Measurements from ENCODE around the gene NMRK2.
A peak's percentile ranks its signal among the peaks of the same experiment; 100 is the strongest.
"Not testable (repeated sequence)": the region's sequence is repeated elsewhere in the genome, so short reads cannot be mapped to it uniquely, and the experiment has no call there.

Gene NMRK2

DNA sequence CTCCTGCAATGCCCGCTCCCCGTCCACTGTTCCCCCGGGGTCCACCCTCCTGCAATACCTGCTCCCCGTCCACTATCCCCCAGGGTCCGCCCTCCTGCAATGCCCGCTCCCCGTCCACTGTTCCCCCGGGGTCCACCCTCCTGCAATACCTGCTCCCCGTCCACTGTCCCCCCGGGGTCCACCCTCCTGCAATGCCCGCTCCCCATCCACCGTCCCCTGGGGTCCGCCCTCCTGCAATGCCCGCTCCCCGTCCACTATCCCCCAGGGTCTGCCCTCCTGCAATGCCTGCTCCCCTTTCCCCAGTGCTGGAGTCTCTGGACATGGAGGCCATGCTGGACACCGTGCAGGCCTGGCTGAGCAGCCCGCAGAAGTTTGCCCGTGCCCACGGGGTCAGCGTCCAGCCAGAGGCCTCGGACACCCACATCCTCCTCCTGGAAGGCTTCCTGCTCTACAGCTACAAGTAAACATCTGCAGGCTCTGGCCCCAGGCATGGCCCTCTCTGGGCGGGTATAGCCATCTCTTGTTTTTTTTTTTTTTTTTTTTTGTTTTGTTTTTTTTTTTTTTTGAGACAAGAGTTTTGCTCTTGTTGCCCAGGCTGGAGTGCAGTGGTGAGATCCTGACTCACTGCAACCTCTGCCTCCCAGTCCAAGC, 5.6 kb downstream of the NMRK2 start:
- DNase-seq = not testable (repeated sequence)

DNA sequence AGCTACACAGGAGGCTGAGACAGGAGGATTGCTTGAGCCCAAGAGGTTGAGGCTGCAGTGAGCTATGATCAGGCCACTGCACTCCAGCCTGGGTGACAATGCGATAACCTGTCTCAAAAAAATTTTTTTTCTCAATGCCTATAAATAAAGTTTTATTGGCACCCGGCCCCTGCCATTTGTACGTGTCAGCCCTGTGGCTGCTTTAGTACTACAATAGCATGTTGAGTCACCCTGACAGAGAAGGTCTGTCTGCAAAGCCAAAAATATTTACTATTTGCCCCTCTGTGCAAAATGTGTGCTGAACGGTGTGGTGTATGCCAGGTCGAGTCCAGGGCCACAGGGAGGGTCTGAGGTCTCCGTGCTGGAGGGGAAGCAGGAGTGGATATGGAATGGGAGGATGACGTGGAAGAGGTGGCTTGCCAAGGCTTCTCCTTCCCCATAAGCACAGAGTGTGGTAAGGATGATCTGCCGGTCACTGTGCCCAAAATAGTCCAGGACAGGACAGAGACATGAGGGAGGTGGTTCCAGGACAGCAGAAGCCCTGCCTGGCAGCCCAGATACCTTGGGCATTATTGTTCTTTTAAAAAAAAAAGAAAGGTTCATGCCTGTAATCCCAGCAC, 10.0 kb downstream of the NMRK2 start:
- no peak for DNase-seq

DNA sequence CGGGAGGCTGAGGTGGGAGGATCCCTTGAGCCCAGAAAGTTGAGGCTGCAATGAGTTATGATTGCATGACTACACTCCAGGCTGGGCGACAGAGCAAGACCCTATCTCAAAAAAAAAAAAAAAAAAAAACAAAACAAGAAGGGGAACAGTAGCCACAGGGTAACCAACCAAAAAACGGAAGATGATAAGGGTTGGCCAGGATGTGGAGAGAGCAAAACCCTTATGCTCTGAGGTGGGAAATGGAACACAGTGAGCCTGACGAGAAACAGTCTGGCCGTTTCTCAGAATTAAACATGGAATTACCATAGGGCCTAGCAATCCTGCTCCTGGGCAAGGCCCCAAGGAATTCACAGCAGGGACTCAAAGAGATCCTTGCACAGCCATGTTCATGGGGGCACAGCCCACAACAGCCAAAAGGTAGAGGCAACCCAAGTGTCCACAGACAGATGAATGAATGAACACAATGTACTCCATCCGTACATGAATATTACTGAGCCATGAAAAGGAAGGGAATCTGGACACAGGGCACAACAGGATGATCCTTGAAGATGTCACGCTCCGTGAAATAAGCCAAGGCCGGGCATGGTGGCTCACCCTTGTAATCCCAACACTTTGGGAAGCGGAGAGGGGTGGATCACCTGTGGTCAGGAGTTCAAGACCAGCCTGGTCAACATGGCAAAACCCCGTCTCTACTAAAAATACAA, 11.3 kb downstream of the NMRK2 start:
- no peak for DNase-seq

DNA sequence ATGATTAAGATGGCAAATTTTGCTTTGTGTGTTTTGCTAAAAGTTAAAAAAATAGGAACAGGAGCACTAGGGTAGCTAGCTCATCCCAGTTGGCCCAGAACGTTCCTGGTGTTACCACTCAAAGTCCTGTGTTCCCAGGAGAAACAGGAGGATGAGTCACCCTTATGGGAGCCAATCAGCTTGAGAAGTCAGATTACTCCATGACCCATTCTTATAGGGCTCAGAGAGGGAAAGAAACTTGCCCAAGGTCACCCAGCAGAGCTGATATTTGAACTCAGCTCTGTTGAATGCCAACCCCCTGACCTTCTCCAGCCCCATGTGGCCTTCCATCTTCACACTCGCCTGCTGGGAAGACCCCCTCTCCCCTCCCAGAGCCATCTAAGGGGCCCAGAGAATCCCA, 13.0 kb downstream of the NMRK2 start:
- no peak for DNase-seq

DNA sequence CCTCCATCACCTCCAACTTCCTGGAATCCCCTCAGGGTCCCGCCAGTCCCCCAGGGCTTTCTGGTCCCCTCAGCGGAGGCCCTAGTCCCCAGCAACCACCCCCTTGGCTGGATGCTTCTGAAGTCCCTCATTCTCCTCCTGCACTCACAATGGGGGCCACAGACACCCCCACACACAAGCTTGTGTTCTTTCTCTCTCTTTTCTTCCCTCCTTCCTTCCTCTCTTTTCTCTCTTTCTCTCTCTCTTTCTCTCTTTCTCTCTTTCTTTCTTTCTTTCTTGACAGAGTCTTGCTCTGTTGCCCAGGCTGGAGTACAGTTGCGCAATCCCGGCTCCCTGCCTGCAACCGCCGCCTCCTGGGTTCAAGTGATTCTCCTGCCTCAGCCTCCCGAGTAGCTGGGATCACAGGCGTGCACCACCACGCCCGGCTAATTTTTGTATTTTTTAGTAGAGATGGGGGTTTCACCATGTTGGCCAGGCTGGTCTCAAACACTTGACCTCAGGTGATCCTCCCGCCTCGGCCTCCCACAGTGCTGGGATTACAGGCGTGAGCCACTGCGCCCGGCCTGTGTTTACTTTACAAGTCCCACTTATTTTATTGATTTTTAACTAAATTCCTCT, 14.6 kb downstream of the NMRK2 start:
- not testable (repeated sequence) for DNase-seq

DNA sequence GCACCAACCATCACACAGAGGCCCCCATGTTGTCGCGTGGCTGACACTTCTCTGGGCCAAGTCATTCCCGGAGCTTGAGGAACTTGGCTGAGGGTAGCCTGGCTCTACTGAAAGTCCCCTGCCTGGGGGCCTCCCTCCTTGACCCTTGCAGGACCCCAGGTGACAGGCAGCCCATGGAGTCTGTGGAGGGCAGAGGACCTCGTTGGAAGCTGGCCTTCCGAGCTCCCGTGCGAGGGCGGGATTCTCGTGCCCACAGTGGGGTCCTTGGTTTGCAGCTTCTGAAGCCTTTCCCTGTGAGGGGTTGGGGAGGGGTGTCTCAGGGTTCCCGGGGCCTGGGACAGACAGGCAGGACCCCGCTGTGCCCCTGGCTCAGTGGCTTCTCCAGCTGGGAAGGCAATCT, 16.4 kb downstream of the NMRK2 start:
- DNase-seq = no peak

DNA sequence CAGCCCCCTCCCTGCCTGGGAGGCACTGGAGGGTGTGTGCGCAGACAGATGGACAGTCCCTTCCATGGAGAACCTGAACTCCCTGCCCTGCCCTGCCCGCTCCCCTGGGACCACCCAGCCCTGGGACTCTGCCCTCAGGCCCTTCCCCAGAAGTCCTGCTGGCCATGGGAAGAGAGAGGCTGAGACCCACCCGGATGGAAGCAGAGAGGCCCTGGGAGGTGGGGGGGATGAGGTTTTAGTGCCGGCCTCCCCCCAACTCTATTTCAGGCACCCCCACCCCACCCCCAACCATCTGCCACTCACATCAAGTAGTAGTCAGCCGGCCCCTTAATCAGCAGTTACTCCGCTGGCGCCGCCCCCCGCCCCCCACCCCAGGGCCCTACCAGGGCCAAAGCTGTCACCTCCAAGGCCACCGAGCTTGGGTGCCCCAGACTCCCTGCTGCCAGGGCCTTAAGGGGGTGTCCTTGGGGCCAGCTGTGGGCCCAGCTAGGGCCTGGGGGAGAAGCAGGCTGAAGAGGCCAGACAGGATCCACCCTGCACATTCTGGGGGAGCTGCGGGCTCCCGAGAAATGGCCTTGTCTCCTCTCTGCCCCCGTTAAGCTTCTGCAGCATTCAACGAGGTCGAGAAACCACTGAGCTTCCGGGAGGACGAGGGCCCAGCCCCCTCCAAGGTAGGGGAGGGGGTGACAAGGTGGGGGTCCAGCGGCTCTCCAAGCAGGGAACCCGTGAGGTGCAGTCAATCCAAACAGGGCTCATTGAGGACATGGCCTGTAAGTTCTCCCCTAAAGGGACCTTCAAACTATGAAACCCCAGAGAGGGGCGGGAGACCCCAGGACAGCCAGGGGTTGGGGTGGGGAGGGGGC, 17.4 kb downstream of the NMRK2 start:
- peak; percentile 59 to 83 for DNase-seq

DNA sequence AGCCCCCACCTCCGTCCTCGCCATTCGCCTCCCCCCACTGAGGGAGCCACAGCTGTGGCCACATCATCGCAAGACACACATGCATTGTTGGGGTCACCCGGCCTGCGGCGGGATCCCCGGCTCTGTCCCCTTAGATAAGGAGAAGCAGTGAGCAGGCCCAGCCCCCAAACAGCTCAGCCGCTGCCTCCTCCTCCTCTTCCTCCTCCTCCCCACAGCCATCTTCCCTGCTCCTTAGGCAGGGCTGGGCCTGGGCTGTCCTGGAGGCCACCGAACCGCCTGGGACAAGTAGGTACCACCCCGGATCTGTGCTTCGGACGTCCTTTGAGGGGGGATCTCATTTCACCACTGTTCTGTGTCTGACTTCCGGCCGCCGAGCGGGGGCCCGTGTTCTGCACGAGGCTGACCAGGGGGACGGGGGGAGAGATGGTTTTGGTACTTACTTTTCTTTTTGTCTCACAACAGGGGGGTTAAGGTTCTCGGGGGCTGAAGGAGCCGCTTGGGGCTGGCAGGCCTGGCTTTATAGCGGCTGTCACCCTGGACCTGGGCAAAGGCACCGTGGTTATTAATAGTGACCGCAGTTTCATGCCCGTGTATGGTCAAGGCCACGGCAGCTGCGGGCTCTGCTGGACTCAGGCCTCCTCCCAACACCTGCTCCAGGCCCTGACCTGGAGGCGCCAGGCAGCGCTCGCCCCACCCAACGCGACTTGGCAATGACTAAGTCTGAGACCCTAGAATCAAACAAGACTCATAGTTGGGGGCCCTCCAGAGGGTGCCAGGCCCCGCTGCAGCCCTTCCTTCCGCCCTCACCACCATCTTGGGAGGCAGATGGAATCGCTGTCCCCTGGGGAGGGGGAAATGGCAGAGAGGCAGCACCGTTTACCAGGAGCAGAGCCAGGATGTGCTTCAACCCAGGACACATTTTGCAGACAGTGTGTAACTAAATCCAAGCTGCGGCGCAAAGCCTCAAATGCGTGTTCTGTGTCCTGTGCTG, 18.3 kb downstream of the NMRK2 start:
- DNase-seq = peak in 1 of 2 experiments; percentile 41

DNA sequence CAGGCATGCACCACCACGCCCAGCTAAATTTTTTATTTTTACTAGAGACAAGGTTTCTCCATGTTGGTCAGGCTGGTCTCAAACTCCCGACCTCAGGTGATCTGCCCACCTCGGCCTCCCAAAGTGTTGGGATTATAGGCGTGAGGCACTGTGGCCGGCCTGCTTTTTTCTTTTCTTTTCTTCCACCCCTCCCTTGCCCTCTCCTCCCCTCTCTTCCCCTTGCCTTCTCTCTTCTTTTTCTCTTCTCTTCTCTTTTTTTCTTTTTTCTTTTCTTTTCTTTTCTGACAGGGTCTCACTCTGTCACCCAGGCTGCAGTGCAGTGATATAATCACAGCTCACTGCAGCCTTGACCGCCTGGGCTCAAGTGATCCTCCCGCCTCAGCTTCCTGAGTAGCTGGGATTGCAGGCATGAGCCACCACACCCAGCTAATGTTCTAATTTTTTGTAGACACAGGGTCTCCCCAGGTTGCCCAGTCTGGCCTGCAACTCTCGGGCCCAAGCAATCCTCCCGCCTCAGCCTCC, 19.9 kb downstream of the NMRK2 start:
- DNase-seq = not testable (repeated sequence)

DNA sequence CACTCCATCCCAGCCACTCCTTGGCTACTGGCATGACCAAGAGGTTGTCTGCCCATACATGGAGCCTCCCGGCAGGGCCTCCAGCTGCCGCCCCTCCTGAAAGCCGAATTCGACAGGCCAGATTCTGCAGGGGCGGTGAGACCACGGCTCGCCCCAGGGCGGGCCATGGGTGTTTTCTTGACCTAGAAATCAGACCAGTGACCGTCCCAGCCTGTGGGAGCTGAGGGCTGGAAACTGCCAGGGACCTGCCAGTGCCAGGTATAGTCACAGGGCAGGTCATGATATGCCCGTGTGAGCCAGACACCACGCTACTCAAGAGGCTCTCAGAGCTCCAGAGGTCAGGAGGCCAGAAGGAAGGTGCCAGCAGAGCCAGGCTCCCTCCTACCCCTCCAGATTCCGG, 21.2 kb downstream of the NMRK2 start:
- no peak for DNase-seq

DNA sequence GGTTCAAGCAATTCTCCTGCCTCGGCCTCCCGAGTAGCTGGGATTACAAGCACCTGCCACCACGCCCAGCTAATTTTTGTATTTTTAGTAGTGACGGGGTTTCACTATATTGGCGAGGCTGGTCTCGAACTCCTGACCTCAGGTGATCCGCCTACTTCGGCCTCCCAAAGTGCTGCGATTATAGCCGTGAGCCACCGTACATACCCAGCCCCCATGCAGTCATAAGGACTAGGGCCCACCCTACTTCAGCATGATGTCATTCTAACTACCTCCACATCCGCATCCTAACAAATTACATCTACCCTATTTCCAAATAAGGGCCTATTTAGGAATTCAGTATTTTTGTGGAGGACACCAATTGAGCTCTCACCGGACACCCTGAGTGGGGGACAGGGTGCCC, 22.4 kb downstream of the NMRK2 start:
- DNase-seq = not testable (repeated sequence)

DNA sequence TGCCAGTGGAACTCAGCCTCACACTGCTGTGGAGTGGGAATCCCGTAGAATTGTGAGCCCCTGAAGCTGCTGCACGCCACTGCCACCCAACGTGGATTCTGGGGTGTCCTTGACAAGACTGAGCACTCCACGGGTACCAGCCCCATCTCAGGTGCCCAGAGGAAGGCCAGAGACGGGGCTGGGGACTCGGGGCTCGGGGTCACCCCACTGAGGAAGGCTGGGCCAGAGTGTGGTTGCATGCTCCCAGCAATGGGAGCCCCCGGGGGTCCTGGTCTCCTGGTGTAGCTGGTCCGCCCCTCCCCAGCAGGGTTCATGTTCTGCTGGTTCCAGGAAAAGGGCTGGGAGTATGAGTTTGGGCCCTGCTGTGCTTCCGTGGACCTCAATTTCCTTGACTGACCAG, 22.8 kb downstream of the NMRK2 start:
- no peak for DNase-seq

DNA sequence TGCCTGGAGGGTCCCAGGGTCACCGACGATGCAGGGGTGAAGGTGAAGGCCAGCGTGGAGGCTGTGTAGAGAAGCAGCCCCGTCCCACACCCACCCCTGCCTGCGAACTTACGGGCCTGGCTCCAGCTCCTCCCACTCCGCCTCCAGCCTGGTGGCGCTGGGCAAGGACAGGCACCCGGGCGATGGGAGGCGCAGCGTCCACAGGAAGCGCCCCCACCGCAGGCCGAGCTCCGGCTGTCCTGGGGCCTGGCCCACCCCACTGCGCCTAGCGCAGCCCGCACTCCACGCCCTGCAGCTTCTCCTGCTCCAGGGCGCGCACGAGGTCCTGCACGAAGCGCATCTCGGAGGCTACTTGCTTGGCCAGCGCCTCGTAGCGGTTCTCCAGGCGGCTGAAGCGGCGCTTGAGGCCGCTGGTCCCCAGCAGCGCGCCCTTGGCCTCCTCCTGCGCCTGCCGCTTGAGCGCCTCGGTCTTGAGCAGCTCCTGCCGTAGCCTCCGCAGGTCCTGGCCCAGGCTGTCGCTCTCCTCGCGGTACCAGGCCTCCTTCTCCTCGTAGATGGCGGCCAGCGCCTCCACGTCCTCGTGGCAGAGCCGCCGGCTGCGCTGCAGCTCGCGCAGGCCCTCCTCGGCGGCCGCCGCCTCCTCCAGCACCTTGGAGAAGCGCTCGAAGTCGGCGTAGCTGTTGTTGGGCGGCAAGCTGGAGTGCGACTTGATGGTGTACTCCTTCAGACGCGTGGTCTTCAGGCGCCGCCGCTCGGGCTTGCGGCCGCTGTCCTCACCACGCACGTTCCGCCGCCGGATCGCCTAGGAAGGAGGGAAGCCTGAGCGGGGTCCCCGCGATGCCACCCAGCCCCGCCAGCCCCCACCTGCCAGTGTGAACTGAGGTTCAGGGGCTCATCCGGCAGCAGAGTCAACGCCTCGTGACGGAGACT, 26.2 kb downstream of the NMRK2 start:
- no peak for DNase-seq

DNA sequence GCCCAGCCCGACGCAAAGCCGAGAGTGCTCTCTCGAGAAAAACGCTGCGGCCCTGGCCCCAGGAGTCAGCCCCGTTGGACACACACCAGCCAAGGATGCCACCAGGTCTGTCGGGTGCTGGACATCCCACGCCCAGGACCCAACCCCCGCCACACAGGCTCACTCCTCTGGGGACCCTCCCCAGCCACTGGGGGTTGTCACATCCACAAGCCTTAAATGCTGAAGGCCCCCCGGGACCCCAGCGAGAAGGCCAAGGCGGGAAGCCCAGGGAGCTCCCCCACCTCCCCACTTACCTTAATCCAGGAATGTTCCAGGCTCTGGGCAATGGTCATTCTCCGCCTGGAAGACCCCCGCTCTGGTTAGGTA, 26.9 kb downstream of the NMRK2 start:
- no peak for DNase-seq

DNA sequence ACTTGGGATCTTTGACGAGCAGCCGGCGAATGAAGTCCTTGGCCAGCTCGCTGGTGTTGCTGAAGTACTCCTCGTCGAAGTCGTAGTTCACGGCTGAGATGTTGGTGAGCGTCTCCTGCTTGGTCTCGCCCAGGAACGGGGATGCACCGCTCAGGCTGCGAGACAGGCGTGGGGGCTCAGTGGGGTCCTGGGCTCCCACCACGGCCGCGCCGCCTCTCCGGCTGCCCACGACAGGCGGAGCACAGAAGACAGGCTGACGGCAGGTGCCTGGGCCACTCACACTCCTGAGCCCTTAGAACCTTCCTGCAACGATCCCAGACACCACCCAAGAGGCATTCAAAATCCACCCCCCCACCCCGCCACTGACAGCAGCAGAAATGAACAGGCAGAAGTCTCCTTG, 28.1 kb downstream of the NMRK2 start:
- DNase-seq = no peak

DNA sequence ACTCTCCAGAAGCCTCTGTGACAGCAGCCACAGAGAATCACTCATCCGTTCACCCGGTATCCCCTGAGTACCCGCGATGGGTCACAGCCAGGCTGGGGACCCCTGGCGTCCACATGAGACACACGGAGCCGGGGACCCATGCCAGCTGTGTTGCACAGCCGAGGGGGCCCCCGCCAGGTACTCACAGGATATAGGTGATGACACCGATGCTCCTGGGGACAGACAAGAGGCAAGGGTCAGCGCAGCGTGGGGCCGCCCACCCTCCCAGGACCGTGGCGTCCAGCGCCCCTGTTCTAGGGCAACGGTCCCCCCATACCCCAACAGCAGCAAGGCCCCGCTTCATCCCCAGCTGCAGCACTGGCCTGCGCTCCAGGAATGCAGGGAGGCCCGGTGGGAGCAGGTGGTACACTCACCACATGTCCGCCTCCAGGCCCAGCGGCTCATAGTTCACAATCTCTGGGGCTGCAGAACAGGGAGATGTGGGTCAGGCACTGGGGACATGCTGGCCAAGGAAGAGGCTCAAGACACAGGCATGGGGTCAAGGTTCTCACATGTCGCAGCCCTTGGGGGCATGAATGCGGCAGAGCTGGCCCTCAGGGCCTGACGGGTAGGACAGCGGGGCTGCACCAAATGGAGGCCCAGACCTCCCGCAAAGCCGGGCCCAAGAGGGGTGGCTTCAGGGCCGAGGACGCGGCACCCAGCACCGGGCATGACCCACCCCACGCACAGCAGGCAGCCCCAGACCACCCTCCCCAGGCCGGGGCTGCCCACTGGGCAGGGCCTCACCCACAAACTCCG, 30.8 kb downstream of the NMRK2 start:
- DNase-seq = no peak

DNA sequence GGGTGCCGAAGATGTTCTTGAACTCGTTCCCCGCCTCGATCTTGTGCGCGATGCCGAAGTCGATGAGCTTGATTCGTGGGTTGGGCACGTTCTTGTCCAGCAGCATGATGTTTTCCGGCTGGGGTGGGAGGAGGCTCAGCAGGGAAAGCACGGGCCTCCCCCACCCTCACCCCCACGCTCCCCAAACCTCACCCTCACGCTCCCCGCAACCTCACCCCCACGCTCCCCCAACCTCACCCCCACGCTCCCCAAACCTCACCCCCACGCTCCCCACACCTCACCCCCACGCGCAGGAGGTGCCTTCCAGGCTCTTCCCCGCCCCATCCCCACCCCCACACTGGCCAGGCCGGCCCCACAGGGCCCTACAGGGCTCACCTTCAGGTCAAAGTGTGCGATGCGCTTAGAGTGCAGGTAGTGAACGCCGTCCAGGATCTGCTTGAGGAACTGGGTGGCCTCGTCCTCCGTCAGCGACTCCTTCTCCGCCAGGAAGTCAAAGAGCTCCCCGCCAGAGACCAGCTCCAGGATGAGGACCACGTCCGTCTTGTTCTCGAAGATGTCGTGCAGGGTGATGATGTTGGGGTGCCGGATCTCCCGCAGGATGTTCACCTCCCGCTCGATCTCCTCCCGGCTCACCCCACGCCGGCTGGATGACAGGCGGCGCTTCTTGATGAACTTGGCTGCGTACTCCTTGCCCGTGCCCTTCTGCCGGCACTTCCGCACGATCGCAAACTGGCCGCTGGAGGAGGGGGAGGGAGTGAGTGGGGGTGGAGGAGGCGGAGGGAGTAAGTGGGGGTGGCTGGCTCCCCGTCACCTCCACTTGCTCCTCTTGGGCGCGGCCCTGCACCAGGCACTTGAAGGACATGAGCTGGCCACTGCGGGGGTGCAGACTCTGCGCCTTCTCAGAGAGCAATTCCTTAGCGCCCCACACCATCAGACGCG, 31.7 kb downstream of the NMRK2 start:
- no peak for DNase-seq
